ENCODE data around the gene AHI1.

DNA sequence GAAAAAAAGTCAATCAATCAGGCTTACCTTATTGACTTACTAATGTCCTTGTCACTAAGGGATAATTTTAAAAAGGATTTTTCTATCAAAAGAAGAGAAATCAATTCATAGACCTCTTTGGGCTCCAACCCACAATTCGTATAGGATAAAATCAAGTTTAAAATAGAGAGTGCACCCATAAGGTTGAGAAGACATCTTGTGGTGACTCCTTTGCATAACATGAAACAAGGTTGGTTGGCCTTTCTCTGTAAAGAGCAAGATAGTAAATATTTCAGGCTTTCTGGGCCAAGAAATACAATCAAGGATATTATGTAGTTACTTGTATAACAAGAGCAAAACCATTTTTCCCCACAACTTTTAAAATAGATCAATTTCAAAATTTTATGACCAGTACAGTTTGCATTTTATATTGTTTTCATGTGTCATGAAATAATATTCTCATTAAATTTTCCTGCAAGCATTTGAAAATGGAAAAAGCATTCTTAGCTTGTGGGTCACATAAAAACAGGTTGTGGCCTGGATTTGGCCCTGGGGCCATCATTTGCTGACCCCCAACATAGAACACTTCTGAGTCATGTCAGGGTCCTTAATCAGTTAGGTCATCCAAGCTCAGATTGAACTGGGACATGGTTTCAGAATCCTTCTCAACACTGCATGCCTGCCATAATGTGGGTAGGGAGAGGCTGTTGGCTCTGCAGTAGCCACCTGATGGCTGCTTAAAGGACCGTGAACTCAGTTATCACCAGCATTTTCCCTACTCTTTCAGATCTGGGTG, 239.7 kb downstream of the AHI1 start:
- TF ChIP-seq, protein P1, sequence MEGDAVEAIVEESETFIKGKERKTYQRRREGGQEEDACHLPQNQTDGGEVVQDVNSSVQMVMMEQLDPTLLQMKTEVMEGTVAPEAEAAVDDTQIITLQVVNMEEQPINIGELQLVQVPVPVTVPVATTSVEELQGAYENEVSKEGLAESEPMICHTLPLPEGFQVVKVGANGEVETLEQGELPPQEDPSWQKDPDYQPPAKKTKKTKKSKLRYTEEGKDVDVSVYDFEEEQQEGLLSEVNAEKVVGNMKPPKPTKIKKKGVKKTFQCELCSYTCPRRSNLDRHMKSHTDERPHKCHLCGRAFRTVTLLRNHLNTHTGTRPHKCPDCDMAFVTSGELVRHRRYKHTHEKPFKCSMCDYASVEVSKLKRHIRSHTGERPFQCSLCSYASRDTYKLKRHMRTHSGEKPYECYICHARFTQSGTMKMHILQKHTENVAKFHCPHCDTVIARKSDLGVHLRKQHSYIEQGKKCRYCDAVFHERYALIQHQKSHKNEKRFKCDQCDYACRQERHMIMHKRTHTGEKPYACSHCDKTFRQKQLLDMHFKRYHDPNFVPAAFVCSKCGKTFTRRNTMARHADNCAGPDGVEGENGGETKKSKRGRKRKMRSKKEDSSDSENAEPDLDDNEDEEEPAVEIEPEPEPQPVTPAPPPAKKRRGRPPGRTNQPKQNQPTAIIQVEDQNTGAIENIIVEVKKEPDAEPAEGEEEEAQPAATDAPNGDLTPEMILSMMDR (IDR thresholded peaks at IDR 0.05): no peak
- no peak for TF ChIP-seq POLR2AphosphoS5 (IDR thresholded peaks at IDR 0.05)
- no peak for TF ChIP-seq POLR2A (IDR thresholded peaks at IDR 0.05)

All from stomach (tissue), 4 donors.